Keratinocyte (primary cell): ENCODE measurements around the gene GAB2. TPM values are rescaled to one million over a fixed set of nuclear protein-coding genes. Genes with fewer than 3 reads are reported as not detected.
"Not testable (repeated sequence)": the region's sequence is repeated elsewhere in the genome, so short reads cannot be mapped to it uniquely, and the experiment has no call there.

Source experiments
- DNase-seq: peaks from one replicate; pipeline ENCODE4 v3.0.0-alpha.2; 2011; ENCODE audit warnings: low read depth, missing footprints, low spot score
- FAIRE-seq: peaks from 2 replicates; lab custom pipeline; 2011; peaks lifted over from hg19 to GRCh38; lab: Jason Lieb, UNC
- H2AFZ ChIP-seq: 2 replicates; pipeline ENCODE4 v1.6.0; 2012; ENCODE audit warnings: low read length, control low read depth, inconsistent platforms; ENCODE audit not compliant: control insufficient read depth
- H3K27ac ChIP-seq: 2 replicates; pipeline ENCODE4 v1.5.1; 2011; ENCODE audit warnings: low read length; ENCODE audit not compliant: control insufficient read depth, insufficient read depth
- H3K27me3 ChIP-seq: 3 replicates; pipeline ENCODE4 v1.6.0; 2011; ENCODE audit warnings: low read length; ENCODE audit not compliant: control insufficient read depth, insufficient read depth; ENCODE audit errors: extremely low read depth
- H3K36me3 ChIP-seq, 2 experiments: 2 replicates in 1 of 2; 3 replicates in 1 of 2; pipeline ENCODE4 v1.5.1; 2011; ENCODE audit warnings: low read length in 2 of 2, mild to moderate bottlenecking in 1 of 2; ENCODE audit not compliant: control insufficient read depth in 2 of 2, insufficient read depth in 2 of 2; ENCODE audit errors: extremely low read depth in 1 of 2
- H3K4me1 ChIP-seq: 3 replicates; pipeline ENCODE4 v1.5.1; 2011; ENCODE audit warnings: low read length; ENCODE audit not compliant: control insufficient read depth, insufficient read depth; ENCODE audit errors: extremely low read depth
- H3K4me2 ChIP-seq: 3 replicates; pipeline ENCODE4 v1.6.0; 2011; ENCODE audit warnings: low read depth, low read length; ENCODE audit not compliant: control insufficient read depth, insufficient read depth; ENCODE audit errors: extremely low read depth
- H3K4me3 ChIP-seq, 3 experiments: fragments of 200-600 bp in 1 of 3; sonication (generic) in 1 of 3; 2 replicates in 2 of 3; 3 replicates in 1 of 3; pipeline ENCODE4 v1.5.1; 2011 to 2016; ENCODE audit warnings: low read length in 3 of 3, mild to moderate bottlenecking in 3 of 3, control low read depth in 2 of 3, inconsistent platforms in 1 of 3, low read depth in 1 of 3, mixed read lengths in 1 of 3, mixed run types in 1 of 3, moderate library complexity in 1 of 3; ENCODE audit not compliant: control insufficient read depth in 2 of 3, insufficient read depth in 2 of 3; ENCODE audit errors: extremely low read depth in 1 of 3
- H3K79me2 ChIP-seq: 2 replicates; pipeline ENCODE4 v1.6.0; 2012; ENCODE audit warnings: low read length; ENCODE audit not compliant: control insufficient read depth, insufficient read depth
- H3K9ac ChIP-seq: 3 replicates; pipeline ENCODE4 v1.6.0; 2011; ENCODE audit warnings: low read length; ENCODE audit not compliant: control insufficient read depth, insufficient read depth; ENCODE audit errors: extremely low read depth
- H3K9me1 ChIP-seq: 3 replicates; pipeline ENCODE4 v1.6.0; 2011; ENCODE audit warnings: low read length; ENCODE audit not compliant: control insufficient read depth, insufficient read depth; ENCODE audit errors: extremely low read depth
- H3K9me3 ChIP-seq: 2 replicates; pipeline ENCODE4 v1.5.1; 2012; ENCODE audit warnings: low read depth, low read length; ENCODE audit not compliant: control insufficient read depth
- H4K20me1 ChIP-seq: 3 replicates; pipeline ENCODE4 v1.6.0; 2011; ENCODE audit warnings: low read length; ENCODE audit not compliant: control insufficient read depth, insufficient read depth; ENCODE audit errors: extremely low read depth
- CTCF ChIP-seq, 3 experiments: IDR thresholded peaks in 1 of 3; conservative IDR thresholded peaks in 1 of 3; optimal IDR thresholded peaks in 1 of 3; 2 replicates in 2 of 3; 3 replicates in 1 of 3; pipeline versions ENCODE3 to v1.5.1; 2011; ENCODE audit warnings: low read length in 3 of 3, mild to moderate bottlenecking in 3 of 3, moderate library complexity in 2 of 3, control low read depth in 1 of 3, inconsistent platforms in 1 of 3; ENCODE audit not compliant: insufficient read depth in 2 of 3; ENCODE audit errors: extremely low read depth in 1 of 3
- EZH2 ChIP-seq: IDR thresholded peaks from one replicate; pipeline ENCODE4 v1.6.1; 2012; ENCODE audit warnings: inconsistent platforms, mild to moderate bottlenecking, low read length, moderate library complexity
- dilution Hi-C: fragments of 300-500 bp; cut with MboI; formaldehyde crosslinking; loops from one replicate; pipeline ENCODE4 v1.7.0; 2020; ENCODE audit warnings: low sequenced_read_pairs; ENCODE audit not compliant: extremely low pct_ligation_motif_present
- polyA plus RNA-seq, 5 experiments: library from polyadenylated mRNA; depleted of rRNA in 3 of 5; stranded (reverse) in 3 of 5; stranded (forward) in 1 of 5; unstranded in 1 of 5; fragments of >200 nt; gene quantifications; 1 replicate in 1 of 5; 2 replicates in 3 of 5; 3 replicates in 1 of 5; pipeline versions ENCODE4 v1.2.1 to v1.2.3, GENCODE V29; 2011 to 2012; ENCODE audit warnings: missing spikeins in 2 of 5, low read depth in 1 of 5, low replicate concordance in 1 of 5

The GAB2 gene
- polyA plus RNA-seq, 1 donor (not counting 4 experiments of a cell fraction or from before 2014, with no cell fraction given), result 0.68 TPM

- Histone ChIP-seq H3K9me3 (no peaks in the 10 kb centered on the region), H3K4me1 (peaks cover 2% of the 10 kb centered on the region), H4K20me1 (no peaks in the 10 kb centered on the region), H3K79me2 (no peaks in the 10 kb centered on the region), H3K9me1 (no peaks in the 10 kb centered on the region), H3K9ac (no peak overlapping the region), H3K4me3 (no peak overlapping the region), H3K27ac (no peak overlapping the region), H3K36me3 (peaks cover 0 to 3% of the 10 kb centered on the region in 2 experiments), H2AFZ (no peak overlapping the region), H3K27me3 (no peaks in the 10 kb centered on the region), H3K4me2 (no peak overlapping the region)
- DNase-seq (no peak), FAIRE-seq (no peak)
- TF ChIP-seq CTCF (optimal IDR thresholded peaks at IDR 0.05 in 1 of 3, IDR thresholded peaks at IDR 0.05 in 1 of 3, conservative IDR thresholded peaks at IDR 0.05 in 1 of 3; ENCODE audit: extremely low read depth in 1 of 3, insufficient read depth in 2 of 3, low read length in 3 of 3) (no peak), EZH2 (no peak)
- dilution Hi-C loops, result no loop called here
Measured at GRCh38 chr11:78465169-78465942, 47.7 kb upstream of the GAB2 start.

GRCh38 chr11:78464787-78465168, 47.2 kb upstream of the GAB2 start:
- H3K27ac ChIP-seq, H3K36me3 ChIP-seq, H3K79me2 ChIP-seq, H4K20me1 ChIP-seq, H3K4me3 ChIP-seq, H3K9me3 ChIP-seq, H3K27me3 ChIP-seq, DNase-seq, H2AFZ ChIP-seq, dilution Hi-C loops, FAIRE-seq, H3K9me1 ChIP-seq, H3K9ac ChIP-seq, H3K4me1 ChIP-seq, H3K4me2 ChIP-seq: not testable (repeated sequence)

- DNase-seq, result no peak
- no peaks in the 10 kb centered on the region for H3K9me3 ChIP-seq
- H3K27ac ChIP-seq, result no peak overlapping the region
- dilution Hi-C loops, result no loop called here
- peaks cover 0 to 1% of the 10 kb centered on the region in 2 experiments for H3K36me3 ChIP-seq
- no peak overlapping the region for H3K4me2 ChIP-seq
- FAIRE-seq, result no peak
- H4K20me1 ChIP-seq, result no peaks in the 10 kb centered on the region
- H3K79me2 ChIP-seq, result no peaks in the 10 kb centered on the region
- H3K4me1 ChIP-seq, result peaks cover 2% of the 10 kb centered on the region
- H3K9ac ChIP-seq, result no peak overlapping the region
- H2AFZ ChIP-seq, result no peak overlapping the region
- H3K27me3 ChIP-seq, result no peaks in the 10 kb centered on the region
- TF ChIP-seq EZH2 (no peak), CTCF (optimal IDR thresholded peaks at IDR 0.05 in 1 of 3, IDR thresholded peaks at IDR 0.05 in 1 of 3, conservative IDR thresholded peaks at IDR 0.05 in 1 of 3; ENCODE audit: extremely low read depth in 1 of 3, insufficient read depth in 2 of 3, low read length in 3 of 3) (no peak)
- no peak overlapping the region for H3K4me3 ChIP-seq
- no peaks in the 10 kb centered on the region for H3K9me1 ChIP-seq
Measured at GRCh38 chr11:78460471-78460870, 42.9 kb upstream of the GAB2 start.
